Measurements from ENCODE around the gene SLC35F3. TPM values are rescaled to one million over a fixed set of nuclear protein-coding genes. Genes with fewer than 3 reads are reported as not detected.

Gene SLC35F3
- total and polyA plus RNA-seq, 9 of the 15 experiments (the other 6 are each of a cell fraction or from before 2014, with no cell fraction given): 0.04 to 0.07 (median 0.04) TPM; not detected in 6

DNA sequence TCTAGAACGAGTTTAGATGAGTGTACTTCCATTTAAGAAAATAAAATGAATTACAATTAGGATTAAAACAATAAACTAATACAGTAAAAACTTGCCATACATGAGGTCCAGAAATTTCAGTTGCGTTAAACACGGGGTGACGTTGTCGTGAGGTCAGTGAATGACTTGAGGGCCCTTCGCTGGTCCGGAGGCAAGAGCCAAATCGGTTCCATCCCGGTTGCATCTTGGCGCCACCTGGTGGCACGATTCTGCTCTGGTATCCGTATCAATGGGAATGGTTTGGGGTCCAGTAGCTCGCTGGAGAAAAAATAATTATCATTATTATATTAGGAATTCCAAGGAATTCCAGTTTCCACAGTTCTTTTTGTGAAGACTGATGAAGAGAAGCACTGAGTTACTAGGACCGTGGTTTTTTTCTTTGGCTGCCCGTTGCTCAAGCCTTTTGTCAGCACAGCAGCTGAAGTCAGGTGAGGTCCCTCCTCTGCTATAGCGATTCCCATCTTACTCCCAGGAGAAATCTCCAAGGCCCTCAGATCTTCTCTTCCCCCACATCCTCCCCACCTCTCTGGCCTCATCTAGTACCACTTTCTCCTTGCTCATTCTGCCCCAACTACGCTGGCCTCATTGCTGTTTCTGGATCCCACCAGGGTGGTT is 161.4 kb downstream of the SLC35F3 start:
- 2% methylated on average over 17 of the region's 17 CpGs for WGBS (ENCODE audit: insufficient coverage, low coverage, missing lambda C conversion rate)
- H2AFZ ChIP-seq (ENCODE audit: low read depth, low read length): no peak overlapping the region
- DNase-seq (ENCODE audit: extremely low read depth in 1 of 4, low spot score in 3 of 4) (peak; percentile 79 to 85 (median 80)), FAIRE-seq (peak; percentile 89), ATAC-seq (peak; percentile 99)
- intact Hi-C loops (cut with micrococcal nuclease): loop anchor here (1.0 to 5.0 kb wide), 6 partner anchors 159 to 762 kb away; no protein-coding TSS in a partner anchor
- no peak overlapping the region for H3K4me2 ChIP-seq (ENCODE audit: insufficient read depth, low read length)
- ChIA-PET POLR2A (interaction anchor here (0.7 to 1.9 kb wide), 3 partner anchors 10 to 371 kb away, joined by 3 to 6 read pairs (median 3); no protein-coding TSS in a partner anchor), CTCF (ENCODE audit: low intra/inter-chr PET ratio) (interaction anchor here (0.5 to 2.5 kb wide), 6 partner anchors 245 to 1723 kb away, joined by 3 to 15 read pairs (median 8); no protein-coding TSS in a partner anchor)
- H4K20me1 ChIP-seq (replicated peaks; ENCODE audit: control insufficient read depth, insufficient read depth, low read length): no peaks in the 10 kb centered on the region
- H3K4me3 ChIP-seq: no peak overlapping the region
- no peaks in the 10 kb centered on the region for H3K9me3 ChIP-seq (replicated peaks; ENCODE audit: control insufficient read depth, insufficient read depth, low read depth, low read length)
- H3K27me3 ChIP-seq (ENCODE audit: control insufficient read depth in 2 of 2, insufficient read depth in 2 of 2, low read length in 2 of 2): no peaks in the 10 kb centered on the region; a peak in 1 of 5 replicates
- H3K27ac ChIP-seq (ENCODE audit: extremely low read depth, low read depth, low read length): no peak overlapping the region
- H3K4me1 ChIP-seq (replicated peaks in 1 of 2; ENCODE audit: control insufficient read depth in 2 of 2, insufficient read depth in 2 of 2, low read length in 2 of 2): no peaks in the 10 kb centered on the region
- no peaks in the 10 kb centered on the region for H3K79me2 ChIP-seq (ENCODE audit: control insufficient read depth, insufficient read depth, low read length)
- in situ Hi-C loops (cut with MboI): loop anchor here (10.0 to 25.0 kb wide), 2 partner anchors 631 to 679 kb away; no protein-coding TSS in a partner anchor
- H3K36me3 ChIP-seq (ENCODE audit: control insufficient read depth, insufficient read depth, low read length): no peaks in the 10 kb centered on the region
- no peak overlapping the region for H3K9ac ChIP-seq (ENCODE audit: insufficient read depth in 1 of 2, low read depth in 2 of 2, low read length in 2 of 2)
- no peaks in the 10 kb centered on the region for H3K9me1 ChIP-seq (ENCODE audit: control insufficient read depth, insufficient read depth, low read length)
- no TSS peak for BruUV-seq (replicated peaks)
- no peak for TF ChIP-seq TEAD2 (tag; IDR thresholded peaks at IDR 0.05)
- peak; percentile 77; the same call in 1 of the 2 replicates for TF ChIP-seq STAG1 (CRISPR knock-in tag; IDR thresholded peaks at IDR 0.05; ENCODE audit: borderline replicate concordance)
- no peak for TF ChIP-seq ZNF444 (CRISPR knock-in tag; IDR thresholded peaks at IDR 0.05)
- TF ChIP-seq, protein P1, sequence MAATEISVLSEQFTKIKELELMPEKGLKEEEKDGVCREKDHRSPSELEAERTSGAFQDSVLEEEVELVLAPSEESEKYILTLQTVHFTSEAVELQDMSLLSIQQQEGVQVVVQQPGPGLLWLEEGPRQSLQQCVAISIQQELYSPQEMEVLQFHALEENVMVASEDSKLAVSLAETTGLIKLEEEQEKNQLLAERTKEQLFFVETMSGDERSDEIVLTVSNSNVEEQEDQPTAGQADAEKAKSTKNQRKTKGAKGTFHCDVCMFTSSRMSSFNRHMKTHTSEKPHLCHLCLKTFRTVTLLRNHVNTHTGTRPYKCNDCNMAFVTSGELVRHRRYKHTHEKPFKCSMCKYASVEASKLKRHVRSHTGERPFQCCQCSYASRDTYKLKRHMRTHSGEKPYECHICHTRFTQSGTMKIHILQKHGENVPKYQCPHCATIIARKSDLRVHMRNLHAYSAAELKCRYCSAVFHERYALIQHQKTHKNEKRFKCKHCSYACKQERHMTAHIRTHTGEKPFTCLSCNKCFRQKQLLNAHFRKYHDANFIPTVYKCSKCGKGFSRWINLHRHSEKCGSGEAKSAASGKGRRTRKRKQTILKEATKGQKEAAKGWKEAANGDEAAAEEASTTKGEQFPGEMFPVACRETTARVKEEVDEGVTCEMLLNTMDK (IDR thresholded peaks at IDR 0.05; ENCODE audit: borderline replicate concordance, insufficient read depth, low read depth, low read length, poor library complexity, severe bottlenecking): peak; percentile 75
- TF ChIP-seq, protein P2, sequence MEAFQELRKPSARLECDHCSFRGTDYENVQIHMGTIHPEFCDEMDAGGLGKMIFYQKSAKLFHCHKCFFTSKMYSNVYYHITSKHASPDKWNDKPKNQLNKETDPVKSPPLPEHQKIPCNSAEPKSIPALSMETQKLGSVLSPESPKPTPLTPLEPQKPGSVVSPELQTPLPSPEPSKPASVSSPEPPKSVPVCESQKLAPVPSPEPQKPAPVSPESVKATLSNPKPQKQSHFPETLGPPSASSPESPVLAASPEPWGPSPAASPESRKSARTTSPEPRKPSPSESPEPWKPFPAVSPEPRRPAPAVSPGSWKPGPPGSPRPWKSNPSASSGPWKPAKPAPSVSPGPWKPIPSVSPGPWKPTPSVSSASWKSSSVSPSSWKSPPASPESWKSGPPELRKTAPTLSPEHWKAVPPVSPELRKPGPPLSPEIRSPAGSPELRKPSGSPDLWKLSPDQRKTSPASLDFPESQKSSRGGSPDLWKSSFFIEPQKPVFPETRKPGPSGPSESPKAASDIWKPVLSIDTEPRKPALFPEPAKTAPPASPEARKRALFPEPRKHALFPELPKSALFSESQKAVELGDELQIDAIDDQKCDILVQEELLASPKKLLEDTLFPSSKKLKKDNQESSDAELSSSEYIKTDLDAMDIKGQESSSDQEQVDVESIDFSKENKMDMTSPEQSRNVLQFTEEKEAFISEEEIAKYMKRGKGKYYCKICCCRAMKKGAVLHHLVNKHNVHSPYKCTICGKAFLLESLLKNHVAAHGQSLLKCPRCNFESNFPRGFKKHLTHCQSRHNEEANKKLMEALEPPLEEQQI (IDR thresholded peaks at IDR 0.05): 0 out of 2 replicates have a peak, but pooled peaks have one; percentile 13
- TF ChIP-seq, protein P3, sequence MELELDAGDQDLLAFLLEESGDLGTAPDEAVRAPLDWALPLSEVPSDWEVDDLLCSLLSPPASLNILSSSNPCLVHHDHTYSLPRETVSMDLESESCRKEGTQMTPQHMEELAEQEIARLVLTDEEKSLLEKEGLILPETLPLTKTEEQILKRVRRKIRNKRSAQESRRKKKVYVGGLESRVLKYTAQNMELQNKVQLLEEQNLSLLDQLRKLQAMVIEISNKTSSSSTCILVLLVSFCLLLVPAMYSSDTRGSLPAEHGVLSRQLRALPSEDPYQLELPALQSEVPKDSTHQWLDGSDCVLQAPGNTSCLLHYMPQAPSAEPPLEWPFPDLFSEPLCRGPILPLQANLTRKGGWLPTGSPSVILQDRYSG (tag; conservative IDR thresholded peaks at IDR 0.05; ENCODE audit: low read depth): no peak
- TF ChIP-seq, protein P4, sequence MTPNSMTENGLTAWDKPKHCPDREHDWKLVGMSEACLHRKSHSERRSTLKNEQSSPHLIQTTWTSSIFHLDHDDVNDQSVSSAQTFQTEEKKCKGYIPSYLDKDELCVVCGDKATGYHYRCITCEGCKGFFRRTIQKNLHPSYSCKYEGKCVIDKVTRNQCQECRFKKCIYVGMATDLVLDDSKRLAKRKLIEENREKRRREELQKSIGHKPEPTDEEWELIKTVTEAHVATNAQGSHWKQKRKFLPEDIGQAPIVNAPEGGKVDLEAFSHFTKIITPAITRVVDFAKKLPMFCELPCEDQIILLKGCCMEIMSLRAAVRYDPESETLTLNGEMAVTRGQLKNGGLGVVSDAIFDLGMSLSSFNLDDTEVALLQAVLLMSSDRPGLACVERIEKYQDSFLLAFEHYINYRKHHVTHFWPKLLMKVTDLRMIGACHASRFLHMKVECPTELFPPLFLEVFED (CRISPR knock-in tag; conservative IDR thresholded peaks at IDR 0.05): no peak
- TF ChIP-seq ATF1 (CRISPR knock-in tag; IDR thresholded peaks at IDR 0.05): no peak
- peak; percentile 68 for TF ChIP-seq ATF1 (tag; IDR thresholded peaks at IDR 0.05)
- TF ChIP-seq CREB1 (IDR thresholded peaks at IDR 0.05): peak; percentile 72
- no peak for TF ChIP-seq CREB1 (CRISPR knock-in tag; IDR thresholded peaks at IDR 0.05)
- peak; percentile 90 to 93 for TF ChIP-seq RAD21 (CRISPR knock-in tag; conservative IDR thresholded peaks at IDR 0.05 in 1 of 2, IDR thresholded peaks at IDR 0.05 in 1 of 2)

All from K562 (cell line).